ENCODE results near the gene OCLN.
A peak's percentile ranks its signal among the peaks of the same experiment; 100 is the strongest.
"Not testable (repeated sequence)": the region's sequence is repeated elsewhere in the genome, so short reads cannot be mapped to it uniquely, and the experiment has no call there.

OCLN gene

DNA sequence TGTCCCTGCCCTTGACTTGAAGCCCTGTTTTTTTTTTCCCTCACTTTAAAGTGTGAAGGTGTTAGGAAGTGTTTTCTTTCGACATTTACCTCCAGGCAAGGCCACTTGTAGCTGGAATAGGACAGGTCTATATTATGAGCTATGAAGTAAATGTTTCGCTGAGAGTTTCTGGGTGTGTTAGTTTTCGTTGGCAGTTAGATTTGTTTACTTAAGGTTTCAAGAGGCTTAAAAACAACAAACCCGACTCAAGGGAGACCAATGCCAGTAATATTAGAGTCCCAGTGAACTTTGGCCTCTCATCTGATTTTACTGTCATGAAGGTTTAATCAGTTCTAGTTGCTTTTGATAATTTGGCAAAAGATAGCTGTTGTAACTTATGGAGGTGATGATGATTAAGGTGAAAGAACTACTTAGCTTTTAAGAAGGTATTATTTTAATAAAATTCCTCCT is 25.2 kb downstream of the OCLN start:
- in situ Hi-C loops (cut with HindIII; ENCODE audit: low pct_ligation_motif_present, low pct_unique_long_range_greater_than_20kb, low sequenced_read_pairs) = no loop called here
- no peak for DNase-seq

- in situ Hi-C loops (cut with HindIII; ENCODE audit: low pct_ligation_motif_present, low pct_unique_long_range_greater_than_20kb, low sequenced_read_pairs) = no loop called here
- no peak for DNase-seq
These were observed 26.7 kb downstream of the OCLN start for GRCh38 chr5:69519285-69519684.

GRCh38 chr5:69522035-69522434 is 29.4 kb downstream of the OCLN start:
- no peak for DNase-seq
- in situ Hi-C loops (cut with HindIII; ENCODE audit: low pct_ligation_motif_present, low pct_unique_long_range_greater_than_20kb, low sequenced_read_pairs) = no loop called here

DNA sequence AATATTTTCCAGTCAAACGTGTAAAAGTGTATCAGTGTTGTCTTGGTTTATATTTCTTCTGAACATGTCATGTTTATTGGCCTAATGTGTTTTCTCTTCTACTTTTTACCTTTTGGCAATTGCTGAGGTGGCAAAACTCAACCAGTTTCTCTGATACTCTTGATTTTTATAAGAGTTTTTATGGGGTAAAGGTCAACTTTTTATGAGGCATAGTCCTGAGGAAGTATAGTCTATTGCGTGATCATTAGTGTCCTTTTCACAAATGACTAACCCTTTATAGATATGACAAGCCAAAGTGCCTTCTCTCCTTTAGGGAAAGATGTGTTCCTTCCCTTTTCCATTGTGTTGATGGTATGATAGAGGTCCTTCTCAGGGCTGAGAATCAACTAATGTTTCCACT is 32.9 kb downstream of the OCLN start:
- in situ Hi-C loops (cut with HindIII; ENCODE audit: low pct_ligation_motif_present, low pct_unique_long_range_greater_than_20kb, low sequenced_read_pairs) = no loop called here
- DNase-seq = no peak

GRCh38 chr5:69526660-69527059 is 34.1 kb downstream of the OCLN start:
- DNase-seq = no peak
- in situ Hi-C loops (cut with HindIII; ENCODE audit: low pct_ligation_motif_present, low pct_unique_long_range_greater_than_20kb, low sequenced_read_pairs) = no loop called here

GRCh38 chr5:69527128-69527770 is 34.7 kb downstream of the OCLN start:
- no peak for DNase-seq

DNA sequence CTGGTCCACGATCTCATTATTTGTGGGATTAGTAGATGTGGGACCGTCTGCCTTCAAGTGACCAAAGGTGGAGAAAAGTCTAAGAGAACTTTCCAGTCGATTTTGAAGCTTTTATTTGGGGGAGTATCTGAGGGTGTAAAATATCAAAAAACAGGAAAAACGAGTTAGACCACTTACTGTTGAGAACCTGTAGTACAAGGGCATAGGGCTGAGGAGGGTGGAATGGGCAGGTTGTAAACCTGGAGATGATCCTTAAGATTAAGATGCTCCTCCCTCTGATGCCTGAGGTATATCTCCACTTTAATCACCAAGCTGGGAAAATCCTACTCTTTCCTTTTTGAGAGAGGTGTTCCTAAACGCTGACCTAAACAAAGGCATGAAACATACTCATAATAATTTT is 35.4 kb downstream of the OCLN start:
- in situ Hi-C loops (cut with HindIII; ENCODE audit: low pct_ligation_motif_present, low pct_unique_long_range_greater_than_20kb, low sequenced_read_pairs) = no loop called here
- no peak for DNase-seq

More at GRCh38 chr5:69527128-69527770, 34.7 kb downstream of the OCLN start:
- in situ Hi-C loops (cut with HindIII; ENCODE audit: low pct_ligation_motif_present, low pct_unique_long_range_greater_than_20kb, low sequenced_read_pairs) = no loop called here

- in situ Hi-C loops (cut with HindIII; ENCODE audit: low pct_ligation_motif_present, low pct_unique_long_range_greater_than_20kb, low sequenced_read_pairs) = no loop called here
- no peak for DNase-seq
These were observed 36.0 kb downstream of the OCLN start for GRCh38 chr5:69528609-69529008.

DNA sequence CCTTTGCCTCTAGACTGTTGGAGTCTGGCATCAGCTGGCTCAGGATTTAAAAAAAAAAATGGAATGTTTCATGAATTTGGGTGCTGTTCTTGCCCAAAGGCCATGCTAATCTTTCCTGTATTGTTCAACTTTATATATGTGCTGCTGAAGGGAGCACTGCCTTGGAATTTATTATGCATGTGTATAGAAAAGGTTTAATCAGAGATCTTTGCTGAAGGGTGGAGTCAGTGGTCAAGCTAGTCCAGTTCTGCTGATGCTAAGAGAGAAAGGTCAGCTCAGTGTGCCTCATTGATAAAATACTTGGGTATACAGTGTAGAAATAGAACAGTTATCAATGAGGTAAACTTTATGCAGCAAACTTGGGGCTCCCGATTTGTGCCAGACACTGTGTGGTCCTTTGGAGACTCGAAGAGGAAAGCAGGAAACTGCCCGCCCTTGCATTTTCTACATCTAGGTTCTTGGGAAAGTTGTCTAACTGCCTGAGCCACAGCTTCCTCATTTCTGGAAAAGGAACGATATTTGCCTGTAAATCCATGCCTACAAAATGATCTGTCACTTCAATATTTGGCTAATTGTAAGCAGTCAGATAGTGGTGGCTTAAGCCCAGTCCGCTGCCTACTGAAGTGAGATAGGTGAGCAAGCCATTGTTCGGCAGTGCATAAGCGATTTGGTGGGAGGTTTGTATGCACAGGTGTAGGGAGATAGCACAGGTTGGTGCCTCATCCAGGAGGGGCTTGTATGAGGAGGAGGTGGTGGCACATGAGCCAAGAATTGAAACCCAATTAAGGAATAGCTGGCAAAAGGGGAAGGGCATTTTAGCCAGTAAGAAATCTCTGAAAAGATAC is 38.2 kb downstream of the OCLN start:
- no peak for DNase-seq

DNA sequence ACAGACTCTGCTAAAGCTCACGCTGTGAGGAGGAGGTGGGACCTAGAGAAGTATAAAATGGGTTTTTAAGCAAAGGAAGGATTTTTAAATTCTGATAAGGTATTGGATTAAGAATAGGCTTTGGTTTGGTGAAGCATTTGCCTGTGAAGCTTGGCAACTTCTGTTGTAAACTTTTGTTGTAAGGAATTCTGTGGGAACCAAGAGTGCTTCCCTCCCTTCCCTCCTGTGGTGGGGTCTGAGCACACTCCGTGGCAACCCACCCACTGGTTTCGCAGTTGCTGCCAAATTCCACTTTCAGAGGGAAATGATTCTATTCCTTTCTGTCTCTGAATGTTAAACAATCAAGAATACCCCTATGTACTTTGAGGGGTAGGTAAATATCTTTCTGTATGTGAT is 38.8 kb downstream of the OCLN start:
- in situ Hi-C loops (cut with HindIII; ENCODE audit: low pct_ligation_motif_present, low pct_unique_long_range_greater_than_20kb, low sequenced_read_pairs) = no loop called here
- DNase-seq = no peak

More for the DNA sequence above, 38.2 kb downstream of the OCLN start:
- in situ Hi-C loops (cut with HindIII; ENCODE audit: low pct_ligation_motif_present, low pct_unique_long_range_greater_than_20kb, low sequenced_read_pairs) = no loop called here

GRCh38 chr5:69537911-69538310 is 45.3 kb downstream of the OCLN start:
- DNase-seq; in situ Hi-C loops (cut with HindIII; ENCODE audit: low pct_ligation_motif_present, low pct_unique_long_range_greater_than_20kb, low sequenced_read_pairs): not testable (repeated sequence)

- DNase-seq; in situ Hi-C loops (cut with HindIII; ENCODE audit: low pct_ligation_motif_present, low pct_unique_long_range_greater_than_20kb, low sequenced_read_pairs): not testable (repeated sequence)
These were observed 46.1 kb downstream of the OCLN start for GRCh38 chr5:69538735-69539134.

DNA sequence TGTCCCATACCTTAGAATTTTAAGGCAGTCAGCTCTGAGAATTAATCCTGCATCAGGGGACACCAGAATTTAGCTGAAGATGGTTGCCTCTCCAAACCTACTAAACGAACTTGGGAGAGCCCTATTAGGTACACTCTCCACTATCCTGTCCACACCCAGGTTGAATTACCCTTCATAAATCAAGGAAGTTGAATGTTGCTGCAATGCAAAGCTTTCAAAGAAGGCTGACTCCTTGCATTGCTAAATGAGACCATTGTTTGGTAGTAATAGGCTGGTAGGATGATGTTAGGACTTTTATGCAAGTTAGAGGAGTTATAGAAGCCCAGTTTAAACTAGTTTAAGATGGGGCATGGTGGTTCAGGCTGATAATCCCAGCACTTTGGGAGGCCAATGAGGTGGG is 48.8 kb downstream of the OCLN start:
- in situ Hi-C loops (cut with HindIII; ENCODE audit: low pct_ligation_motif_present, low pct_unique_long_range_greater_than_20kb, low sequenced_read_pairs); DNase-seq: not testable (repeated sequence)

DNA sequence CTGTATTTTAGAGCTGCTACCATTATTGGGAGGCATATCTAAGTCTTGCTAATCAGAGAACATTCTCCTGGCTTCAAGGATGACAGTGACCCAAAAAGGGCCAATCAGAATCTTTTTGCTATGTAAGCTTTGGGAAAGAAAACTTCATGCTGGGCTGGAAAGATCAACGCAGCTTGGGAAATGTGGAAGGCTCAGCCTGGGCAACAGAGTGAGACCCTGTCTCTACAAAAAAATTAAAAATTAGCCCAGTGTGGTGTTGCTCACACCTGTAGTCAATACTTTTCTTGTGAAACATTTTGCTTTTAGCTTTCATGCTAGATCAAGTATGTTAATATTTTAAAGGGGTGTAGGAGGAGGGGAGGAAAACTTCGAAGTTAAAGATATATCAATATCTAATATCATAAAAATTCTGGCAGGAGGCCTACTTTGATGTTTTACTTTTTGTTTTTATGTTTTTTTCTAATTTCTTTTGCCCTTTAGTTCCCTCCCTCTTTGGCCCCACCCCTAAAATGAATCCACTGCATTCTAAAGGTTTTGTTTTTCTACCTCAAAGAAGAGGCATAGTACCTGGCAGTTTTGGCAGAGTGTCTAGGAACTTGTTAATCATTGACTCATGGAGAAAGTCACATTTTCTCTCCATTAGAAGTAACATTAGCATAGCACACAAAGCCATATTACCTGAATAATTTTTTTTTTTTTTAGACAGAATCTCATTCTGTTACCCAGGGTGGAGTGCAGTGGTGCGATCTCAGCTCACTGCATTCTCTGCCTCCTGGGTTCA is 50.4 kb downstream of the OCLN start:
- DNase-seq; in situ Hi-C loops (cut with HindIII; ENCODE audit: low pct_ligation_motif_present, low pct_unique_long_range_greater_than_20kb, low sequenced_read_pairs): not testable (repeated sequence)

DNA sequence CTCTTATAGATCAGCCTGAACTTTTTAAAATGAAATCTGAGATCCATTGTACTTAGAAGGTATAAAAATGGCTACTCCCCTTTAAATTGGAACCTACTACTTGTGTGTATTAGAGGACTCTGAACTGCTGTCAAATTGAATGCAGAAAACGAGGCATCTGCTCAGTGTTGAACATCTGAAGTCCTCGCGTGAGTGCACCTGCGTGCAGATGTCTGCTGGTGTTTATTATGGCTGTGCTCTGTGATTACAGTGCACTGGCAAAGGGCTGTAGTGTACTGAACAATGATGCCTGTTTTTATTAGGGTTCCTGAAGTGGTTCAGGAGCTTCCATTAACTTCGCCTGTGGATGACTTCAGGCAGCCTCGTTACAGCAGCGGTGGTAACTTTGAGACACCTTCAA is 52.0 kb downstream of the OCLN start:
- in situ Hi-C loops (cut with HindIII; ENCODE audit: low pct_ligation_motif_present, low pct_unique_long_range_greater_than_20kb, low sequenced_read_pairs); DNase-seq: not testable (repeated sequence)

- peak; percentile 75 for DNase-seq
- in situ Hi-C loops (cut with HindIII; ENCODE audit: low pct_ligation_motif_present, low pct_unique_long_range_greater_than_20kb, low sequenced_read_pairs) = not testable (repeated sequence)
These were observed 67.3 kb downstream of the OCLN start, which contains the start of gene GTF2H2C for GRCh38 chr5:69559908-69560330. TSS of gene GTF2H2C (plus strand) at chr5:69560191. CDS start at chr5:69565133, 4,942 bp downstream.

- DNase-seq; in situ Hi-C loops (cut with HindIII; ENCODE audit: low pct_ligation_motif_present, low pct_unique_long_range_greater_than_20kb, low sequenced_read_pairs): not testable (repeated sequence)
These were observed 68.2 kb downstream of the OCLN start for GRCh38 chr5:69560587-69561431.

DNA sequence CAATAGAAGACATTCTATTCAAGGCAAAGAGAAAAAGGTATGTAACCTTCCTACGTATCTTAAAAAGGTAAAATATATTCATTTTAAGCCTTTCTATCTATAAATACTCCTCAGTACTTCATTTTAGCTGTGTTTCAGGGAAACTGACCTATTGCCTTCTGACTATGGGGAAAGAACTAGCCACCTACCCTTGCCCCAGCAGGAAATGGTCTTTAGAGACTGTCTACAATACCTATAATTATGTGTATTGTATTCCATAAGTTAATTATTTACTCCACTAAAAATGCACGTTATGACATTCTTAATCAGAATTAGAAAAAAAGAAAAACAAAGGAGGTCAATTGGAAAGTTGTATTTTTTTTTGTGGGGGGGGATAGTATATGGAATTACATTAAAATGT is 73.6 kb downstream of the OCLN start:
- in situ Hi-C loops (cut with HindIII; ENCODE audit: low pct_ligation_motif_present, low pct_unique_long_range_greater_than_20kb, low sequenced_read_pairs); DNase-seq: not testable (repeated sequence)
